ENCODE results near the gene ATG2B. TPM values are rescaled to one million over a fixed set of nuclear protein-coding genes. Genes with fewer than 3 reads are reported as not detected.

ATG2B gene
- total and polyA plus RNA-seq, 10 of the 15 experiments (the other 5 are each of a cell fraction or from before 2014, with no cell fraction given) = 0.84 to 15.4 (median 9.9) TPM

GRCh38 chr14:96407935-96408570, 44.9 kb upstream of the ATG2B start (continued):
- no peak for TF ChIP-seq ATF3 (IDR thresholded peaks at IDR 0.05; ENCODE audit: borderline replicate concordance, extremely low read depth, low read depth, low read length)

- no peak for ATAC-seq
- in situ Hi-C loops (cut with MboI) (no loop called here), intact Hi-C loops (cut with micrococcal nuclease; ENCODE audit: unreplicated experiment) (no loop called here)
- BruUV-seq (replicated peaks) = no TSS peak
- ChIA-PET RAD21 (ENCODE audit: unreplicated experiment) (no interaction called here), SMC1A (ENCODE audit: uncharacterized antibody, unreplicated experiment) (no interaction called here), CTCF (no interaction called here), POLR2A (no interaction called here)
- WGBS (ENCODE audit: insufficient coverage, insufficient replicate concordance, low lambda C conversion rate, missing lambda C conversion rate) = 13% methylated on average over 1 of the region's 1 CpG
- Histone ChIP-seq H3K4me1 (ENCODE audit: control insufficient read depth, insufficient read depth, low read length) (no peaks in the 10 kb centered on the region), H3K27ac (ENCODE audit: control insufficient read depth, insufficient read depth) (no peak overlapping the region), H3K27me3 (replicated peaks in 1 of 2; ENCODE audit: control insufficient read depth in 2 of 2, insufficient read depth in 2 of 2, low read length in 1 of 2) (no peaks in the 10 kb centered on the region; a peak in 1 of 4 replicates), H4K20me1 (ENCODE audit: control insufficient read depth, insufficient read depth) (no peaks in the 10 kb centered on the region), H3K79me2 (ENCODE audit: control insufficient read depth, insufficient read depth, low read length) (no peaks in the 10 kb centered on the region), H2AFZ (ENCODE audit: control insufficient read depth, low read depth, low read length) (no peak overlapping the region), H3K9ac (ENCODE audit: control insufficient read depth, insufficient read depth, low read length) (no peak overlapping the region), H3K36me3 (ENCODE audit: control insufficient read depth in 2 of 2, insufficient read depth in 2 of 2, low read length in 1 of 2) (no peaks in the 10 kb centered on the region), H3K9me3 (replicated peaks; ENCODE audit: control insufficient read depth, insufficient read depth, low read length) (no peaks in the 10 kb centered on the region), H3K4me3 (no peak overlapping the region), H3K4me2 (ENCODE audit: control insufficient read depth, insufficient read depth) (no peak overlapping the region)
- TF ChIP-seq LARP7 (IDR thresholded peaks at IDR 0.05) (no peak), MYC (IDR thresholded peaks at IDR 0.05; ENCODE audit: insufficient read depth, insufficient read length, insufficient replicate concordance, low read length, severe bottlenecking) (no peak), KDM1A (IDR thresholded peaks at IDR 0.05; ENCODE audit: borderline replicate concordance) (no peak), EZH2 (IDR thresholded peaks at IDR 0.05; ENCODE audit: borderline replicate concordance, control insufficient read depth, low read depth, low read length) (no peak), IKZF1 (conservative IDR thresholded peaks at IDR 0.05) (no peak), SP1 (IDR thresholded peaks at IDR 0.05; ENCODE audit: low read depth, low read length) (no peak), IRF5 (IDR thresholded peaks at IDR 0.05; ENCODE audit: borderline replicate concordance) (no peak), NFXL1 (IDR thresholded peaks at IDR 0.05; ENCODE audit: borderline replicate concordance) (no peak), SPI1 (IDR thresholded peaks at IDR 0.05; ENCODE audit: borderline replicate concordance, insufficient read depth, low read depth, low read length) (no peak), KLF5 (IDR thresholded peaks at IDR 0.05; ENCODE audit: partially characterized antibody) (no peak), ZNF217 (IDR thresholded peaks at IDR 0.05) (no peak), RCOR1 (conservative IDR thresholded peaks at IDR 0.05; ENCODE audit: low read depth, low read length) (no peak), HDGF (IDR thresholded peaks at IDR 0.05) (no peak), POLR2AphosphoS2 (IDR thresholded peaks at IDR 0.05; ENCODE audit: low read depth, low read length) (no peak), NFIC (IDR thresholded peaks at IDR 0.05; ENCODE audit: low read depth, low read length) (no peak), NRF1 (conservative IDR thresholded peaks at IDR 0.05; ENCODE audit: low read depth, low read length) (no peak), IRF3 (IDR thresholded peaks at IDR 0.05) (no peak), MAX (IDR thresholded peaks at IDR 0.05; ENCODE audit: low read depth, low read length) (no peak), RB1 (IDR thresholded peaks at IDR 0.05; ENCODE audit: borderline replicate concordance) (no peak), FOXM1 (IDR thresholded peaks at IDR 0.05; ENCODE audit: low read depth, low read length) (no peak)
- no peak for FAIRE-seq
- DNase-seq (ENCODE audit: low read depth, low spot score) = no peak
Measured at GRCh38 chr14:96405677-96406076, 42.5 kb upstream of the ATG2B start.
